DOHH2 (cell line): ENCODE measurements around the gene CRLF2.

Source experiments
- H3F3A ChIP-seq: fragments of 200-600 bp; sonication (generic), shearing (Covaris generic); 2 replicates; pipeline ENCODE4 v1.6.0; 2016; ENCODE audit warnings: antibody characterized with exemption, mild to moderate bottlenecking; ENCODE audit not compliant: control insufficient read depth, insufficient read depth
- H3K27ac ChIP-seq: fragments of 200-600 bp; sonication (generic); 2 replicates; pipeline ENCODE4 v1.5.1; 2014; ENCODE audit warnings: low read depth, mild to moderate bottlenecking, low read length, moderate library complexity
- H3K27me3 ChIP-seq: fragments of 200-600 bp; sonication (generic); 2 replicates; pipeline ENCODE4 v1.6.1; 2014; ENCODE audit warnings: mild to moderate bottlenecking, low read length, mixed read lengths; ENCODE audit not compliant: control insufficient read depth
- H3K36me3 ChIP-seq: fragments of 200-600 bp; sonication (generic); 2 replicates; pipeline ENCODE4 v1.6.1; 2014; ENCODE audit warnings: mild to moderate bottlenecking, low read length, moderate library complexity, mixed read lengths; ENCODE audit not compliant: control insufficient read depth
- H3K4me1 ChIP-seq: fragments of 200-600 bp; sonication (generic); 2 replicates; pipeline ENCODE4 v1.6.1; 2014; ENCODE audit warnings: mild to moderate bottlenecking, low read length, mixed read lengths; ENCODE audit not compliant: control insufficient read depth
- H3K4me2 ChIP-seq: fragments of 200-600 bp; sonication (generic); 2 replicates; pipeline ENCODE4 v1.6.0; 2014; ENCODE audit warnings: mild to moderate bottlenecking, low read length, moderate library complexity
- H3K4me3 ChIP-seq: fragments of 200-600 bp; sonication (generic); 2 replicates; pipeline ENCODE4 v1.5.1; 2014; ENCODE audit warnings: mild to moderate bottlenecking, low read length, mixed read lengths
- H3K79me2 ChIP-seq: fragments of 200-600 bp; sonication (generic); 2 replicates; pipeline ENCODE4 v1.6.1; 2014; ENCODE audit warnings: mild to moderate bottlenecking, low read length, mixed read lengths; ENCODE audit not compliant: control insufficient read depth
- H3K9me2 ChIP-seq: fragments of 200-600 bp; sonication (generic); replicated peaks from 2 replicates; pipeline ENCODE4 v1.6.1; 2014; ENCODE audit warnings: mild to moderate bottlenecking, low read length, mixed read lengths; ENCODE audit not compliant: control insufficient read depth
- H3K9me3 ChIP-seq: fragments of 200-600 bp; sonication (generic); 2 replicates; pipeline ENCODE4 v1.6.1; 2014; ENCODE audit warnings: antibody characterized with exemption, low read length, mixed read lengths; ENCODE audit not compliant: control insufficient read depth, insufficient read depth
- H4K20me1 ChIP-seq: fragments of 200-600 bp; sonication (generic); 2 replicates; pipeline ENCODE4 v1.6.0; 2014; ENCODE audit warnings: low read depth, mild to moderate bottlenecking, antibody characterized with exemption, low read length, moderate library complexity; ENCODE audit not compliant: control insufficient read depth, insufficient read depth
- CTCF ChIP-seq: fragments of 200-600 bp; sonication (generic); IDR thresholded peaks from one replicate; pipeline ENCODE4 v1.5.1; 2014; ENCODE audit warnings: antibody characterized with exemption, mild to moderate bottlenecking, low read depth, low read length; ENCODE audit not compliant: poor library complexity, severe bottlenecking
- EZH2phosphoT487 ChIP-seq: fragments of 200-600 bp; sonication (generic); IDR thresholded peaks from 2 replicates; pipeline ENCODE4 v1.6.1; 2017; ENCODE audit warnings: borderline replicate concordance, mild to moderate bottlenecking, antibody characterized with exemption, low read length, moderate library complexity, mixed read lengths

CRLF2 gene

GRCh38 chrX:1164322-1165288, 47.8 kb downstream of the CRLF2 start:
- Histone ChIP-seq H3K27ac (peak overlapping the region; percentile 65), H3K4me2 (peak overlapping the region; percentile 76), H3K9me2 (no peaks in the 10 kb centered on the region), H3K27me3 (no peaks in the 10 kb centered on the region), H3K4me1 (peaks cover 28% of the 10 kb centered on the region), H3K36me3 (no peaks in the 10 kb centered on the region), H4K20me1 (no peaks in the 10 kb centered on the region), H3F3A (peaks cover 23% of the 10 kb centered on the region), H3K4me3 (peak overlapping the region; percentile 65), H3K79me2 (no peaks in the 10 kb centered on the region), H3K9me3 (no peaks in the 10 kb centered on the region)
- no peak for TF ChIP-seq EZH2phosphoT487
- TF ChIP-seq CTCF, result no peak

- H3K79me2 ChIP-seq, result no peaks in the 10 kb centered on the region
- TF ChIP-seq CTCF (no peak), EZH2phosphoT487 (no peak)
- peaks cover 28% of the 10 kb centered on the region for H3K4me1 ChIP-seq
- no peak overlapping the region for H3K27ac ChIP-seq
- no peaks in the 10 kb centered on the region for H3K9me2 ChIP-seq
- H3K9me3 ChIP-seq, result no peaks in the 10 kb centered on the region
- no peak overlapping the region for H3K4me2 ChIP-seq
- H3F3A ChIP-seq, result peaks cover 24% of the 10 kb centered on the region
- no peak overlapping the region for H3K4me3 ChIP-seq
- no peaks in the 10 kb centered on the region for H3K27me3 ChIP-seq
- no peaks in the 10 kb centered on the region for H4K20me1 ChIP-seq
- H3K36me3 ChIP-seq, result no peaks in the 10 kb centered on the region
Observed at GRCh38 chrX:1163231-1163630, 49.2 kb downstream of the CRLF2 start.

- peaks cover 27% of the 10 kb centered on the region for H3K4me1 ChIP-seq
- H3K4me2 ChIP-seq, result no peak overlapping the region
- no peaks in the 10 kb centered on the region for H3K27me3 ChIP-seq
- H3K27ac ChIP-seq, result no peak overlapping the region
- H3K79me2 ChIP-seq, result no peaks in the 10 kb centered on the region
- H3K9me2 ChIP-seq, result no peaks in the 10 kb centered on the region
- H3K4me3 ChIP-seq, result no peak overlapping the region
- no peaks in the 10 kb centered on the region for H3K9me3 ChIP-seq
- TF ChIP-seq CTCF (no peak), EZH2phosphoT487 (no peak)
- no peaks in the 10 kb centered on the region for H4K20me1 ChIP-seq
- H3K36me3 ChIP-seq, result no peaks in the 10 kb centered on the region
- peaks cover 20% of the 10 kb centered on the region for H3F3A ChIP-seq
Observed at GRCh38 chrX:1162119-1162916, 50.1 kb downstream of the CRLF2 start.
